ENCODE measurements around the gene EYA2. TPM values are rescaled to one million over a fixed set of nuclear protein-coding genes. Genes with fewer than 3 reads are reported as not detected.

Gene EYA2
- total RNA-seq, 1 experiment from 2014 or later = 0.74 TPM

GRCh38 chr20:46915575-46916257 lies 21.1 kb downstream of the EYA2 start:
- peaks cover 10 to 11% of the 10 kb centered on the region in 2 experiments; a peak in 4 of 5 replicates for H3K9me3 Mint-ChIP-seq
- no peak overlapping the region for H4K5ac ChIP-seq (ENCODE audit: insufficient read length, low read depth, low read length)
- no peak for TF ChIP-seq CTCF (conservative IDR thresholded peaks at IDR 0.05)
- H2BK120ac ChIP-seq (ENCODE audit: low read depth, low read length, poor library complexity, severe bottlenecking) = no peak overlapping the region
- no peak overlapping the region for H2BK5ac ChIP-seq (ENCODE audit: insufficient read length, low read length)
- no peak overlapping the region for H3K27ac Mint-ChIP-seq
- H3K36me3 Mint-ChIP-seq (ENCODE audit: insufficient read depth in 1 of 3, low read depth in 3 of 3) = peaks cover 1 to 17% (median 2%) of the 10 kb centered on the region in 3 experiments; a peak in 2 of 7 replicates
- H3K27me3 Mint-ChIP-seq (ENCODE audit: low read depth) = peaks cover 4% of the 10 kb centered on the region
- H3K23ac ChIP-seq (ENCODE audit: insufficient read length, low read depth, low read length) = no peak overlapping the region
- no peak overlapping the region for H4K91ac ChIP-seq (ENCODE audit: insufficient read length, low read depth, low read length)
- no peak overlapping the region for H2BK12ac ChIP-seq (ENCODE audit: insufficient read length, low read depth, low read length)
- no peak overlapping the region for H3K4ac ChIP-seq (ENCODE audit: low read depth, low read length)
- no peaks in the 10 kb centered on the region for H3K79me2 ChIP-seq (ENCODE audit: insufficient read depth, low read length)
- H3K4me1 Mint-ChIP-seq = peaks cover 6 to 7% of the 10 kb centered on the region in 2 experiments
- no peak overlapping the region for H3T11ph ChIP-seq (ENCODE audit: low read length)
- no peak overlapping the region for H3K9ac ChIP-seq (ENCODE audit: extremely low read depth, insufficient read length, low read length)
- no peak overlapping the region for H3K18ac ChIP-seq (ENCODE audit: insufficient read length, low read depth, low read length)
- H2BK15ac ChIP-seq (ENCODE audit: low read depth, low read length) = no peak overlapping the region
- no peak overlapping the region for H3K4me2 ChIP-seq (ENCODE audit: insufficient read depth, insufficient read length, low read length)
- no peaks in the 10 kb centered on the region for H3K27me3 ChIP-seq (ENCODE audit: insufficient read depth, low read length)
- H3K56ac ChIP-seq (ENCODE audit: insufficient read length, low read depth, low read length) = no peak overlapping the region
- H3K27ac ChIP-seq (ENCODE audit: insufficient read length, low read depth, low read length) = no peak overlapping the region
- no peaks in the 10 kb centered on the region for H3K9me3 ChIP-seq (ENCODE audit: control insufficient read depth, low read depth, low read length)
- WGBS (ENCODE audit: extremely low coverage, insufficient read length, low lambda C conversion rate) = no CpG with 5 or more reads among the region's 8 CpGs
- no peak overlapping the region for H2AK5ac ChIP-seq (ENCODE audit: insufficient read length, low read length)
- H3K79me1 ChIP-seq (ENCODE audit: insufficient read depth, low read depth, low read length, poor library complexity, severe bottlenecking) = no peaks in the 10 kb centered on the region
- no peak overlapping the region for H3K4me3 Mint-ChIP-seq
- no peaks in the 10 kb centered on the region for H3K4me1 ChIP-seq (ENCODE audit: insufficient read depth, low read length)
- no peak overlapping the region for H2AFZ ChIP-seq (ENCODE audit: low read length)
- no peak overlapping the region for H4K8ac ChIP-seq (replicated peaks; ENCODE audit: insufficient read length, low read depth, low read length)
- H3K14ac ChIP-seq (ENCODE audit: insufficient read depth, low read length) = no peak overlapping the region
- DNase-seq = no peak
- no peaks in the 10 kb centered on the region for H3K23me2 ChIP-seq (ENCODE audit: insufficient read length, low read depth, low read length, poor library complexity, severe bottlenecking)
- H2BK20ac ChIP-seq (ENCODE audit: low read depth, low read length, poor library complexity, severe bottlenecking) = no peak overlapping the region
- H4K20me1 ChIP-seq (ENCODE audit: control insufficient read depth, insufficient read depth, insufficient read length) = no peaks in the 10 kb centered on the region
